NCI-H748 (cell line): ENCODE data around the gene IL1RAPL1.

ENCODE experiments used
- DNase-seq: peaks from one replicate; lab custom pipeline; 2025; ENCODE audit not compliant: unreplicated experiment; lab: John Stamatoyannopoulos, UW

The IL1RAPL1 gene

DNA sequence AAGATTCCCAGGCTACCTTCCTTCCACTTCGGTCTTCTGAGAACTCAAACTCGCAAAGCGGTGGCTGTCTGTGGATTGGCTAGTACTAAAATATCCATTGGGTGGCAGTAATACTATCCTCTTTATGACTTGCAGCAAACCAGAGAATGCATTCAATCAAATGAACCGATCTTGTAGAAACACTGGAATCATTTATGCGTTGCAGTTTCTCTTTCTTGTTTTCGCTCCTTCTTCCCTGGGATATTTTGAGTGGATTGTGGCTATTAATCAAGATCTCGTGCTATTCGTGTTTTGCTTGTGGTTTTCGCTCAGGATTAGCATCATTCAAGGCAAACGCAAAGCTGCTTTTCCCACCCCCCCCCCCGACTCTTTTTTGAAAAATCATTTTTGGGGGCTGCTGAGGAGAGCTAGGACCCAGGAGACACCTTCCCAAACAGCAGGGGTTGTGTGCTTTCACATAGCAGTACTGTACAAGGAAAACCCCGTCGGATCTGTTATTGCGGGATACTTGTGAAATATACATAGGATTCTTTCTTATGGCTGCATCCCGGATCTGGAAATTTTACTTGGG is at the start of gene IL1RAPL1:
Gene IL1RAPL1 (plus strand): TSS at position 466 of the 571 bp plus-strand sequence.
- peak; percentile 73 for DNase-seq

- peak; percentile 52 for DNase-seq
These were observed 44.5 kb upstream of the IL1RAPL1 start for GRCh38 chrX:28542791-28543190.

DNA sequence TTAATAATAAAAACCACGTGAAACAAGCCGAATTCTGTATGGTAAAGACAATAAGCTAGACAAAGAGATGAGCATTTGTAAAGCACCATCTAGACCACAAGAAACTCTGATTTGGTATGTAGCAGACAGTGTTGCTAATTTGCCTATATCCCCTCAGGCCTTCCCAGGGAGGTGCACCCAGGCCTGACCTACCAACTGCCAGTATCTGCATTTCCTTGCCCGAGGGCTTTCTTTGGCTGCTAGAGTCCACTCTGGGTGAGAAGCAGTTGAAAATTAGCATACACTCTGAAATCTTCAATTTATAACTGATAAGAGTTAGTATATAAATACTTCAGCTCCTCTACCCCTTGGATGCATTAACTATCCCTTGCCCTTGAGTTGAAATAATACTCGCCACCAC is 37.4 kb upstream of the IL1RAPL1 start:
- DNase-seq: no peak

DNA sequence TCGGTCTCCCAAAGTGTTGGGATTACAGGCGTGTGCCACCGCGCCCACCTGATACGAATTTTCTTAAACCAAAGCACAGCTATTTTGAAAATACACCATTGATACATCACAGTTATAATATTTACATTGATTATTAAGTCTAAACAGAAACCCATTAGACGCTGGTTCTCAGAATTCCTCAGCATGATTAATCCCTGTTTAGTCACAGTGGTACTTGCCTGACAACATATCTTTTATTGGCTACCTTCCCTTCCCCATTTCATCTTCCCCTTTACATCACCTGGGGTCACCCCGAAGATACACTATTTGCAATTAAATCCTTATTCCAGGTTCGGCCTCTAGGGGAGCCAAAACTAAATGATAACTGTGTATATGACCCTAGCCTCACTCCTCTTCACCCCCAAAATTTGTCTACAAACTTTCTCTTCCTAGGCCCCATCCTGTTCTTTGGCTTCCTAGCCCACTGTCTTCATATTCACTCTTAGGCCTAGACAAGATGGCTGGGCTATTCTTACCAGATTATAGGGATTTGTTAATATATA is 36.8 kb upstream of the IL1RAPL1 start:
- no peak for DNase-seq

GRCh38 chrX:28552322-28552721 is 34.9 kb upstream of the IL1RAPL1 start:
- no peak for DNase-seq

DNA sequence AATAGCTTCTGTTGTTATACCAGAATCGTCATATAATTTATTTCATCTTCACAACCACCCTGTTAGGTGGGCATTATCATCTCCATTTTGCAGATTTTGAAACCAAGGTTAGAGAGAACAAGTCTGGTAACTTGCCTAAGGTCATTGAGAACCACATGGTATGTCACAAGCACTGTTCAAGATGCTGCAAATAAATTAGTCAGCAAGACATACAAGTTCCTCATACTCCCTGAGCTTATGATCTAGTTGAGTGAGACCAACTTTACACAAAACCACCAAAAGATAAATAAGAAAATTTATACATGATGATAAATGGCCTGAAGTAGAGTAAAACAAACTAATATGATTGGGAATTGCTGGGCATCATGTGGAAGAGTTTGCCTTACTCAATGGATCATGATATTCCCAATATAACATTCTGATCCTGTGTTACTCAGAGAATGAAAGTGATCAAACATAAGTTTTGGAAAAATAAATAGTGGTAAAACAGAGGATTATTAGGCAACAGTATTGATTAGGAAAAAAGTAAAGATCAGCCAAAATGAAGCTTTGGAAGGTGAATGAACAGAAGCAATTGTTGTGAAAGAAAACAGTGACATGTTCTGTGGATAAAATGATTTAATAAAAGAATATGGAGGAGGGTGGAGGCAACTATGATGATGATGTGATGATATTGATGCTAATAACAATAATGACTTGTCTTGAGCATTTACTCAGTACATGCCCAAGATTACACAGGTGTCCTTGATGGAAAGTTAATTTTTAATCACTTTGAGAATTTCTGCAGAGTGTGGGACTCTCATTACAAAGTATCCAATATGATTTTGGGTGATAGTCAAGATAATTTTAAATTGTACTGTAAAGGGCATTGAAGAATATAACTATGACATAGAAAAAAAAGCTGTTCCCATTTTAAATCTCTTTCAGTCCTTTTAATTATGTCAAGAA is 34.1 kb upstream of the IL1RAPL1 start:
- DNase-seq: no peak

- no peak for DNase-seq
These were observed 11.1 kb upstream of the IL1RAPL1 start for GRCh38 chrX:28576117-28576516.

DNA sequence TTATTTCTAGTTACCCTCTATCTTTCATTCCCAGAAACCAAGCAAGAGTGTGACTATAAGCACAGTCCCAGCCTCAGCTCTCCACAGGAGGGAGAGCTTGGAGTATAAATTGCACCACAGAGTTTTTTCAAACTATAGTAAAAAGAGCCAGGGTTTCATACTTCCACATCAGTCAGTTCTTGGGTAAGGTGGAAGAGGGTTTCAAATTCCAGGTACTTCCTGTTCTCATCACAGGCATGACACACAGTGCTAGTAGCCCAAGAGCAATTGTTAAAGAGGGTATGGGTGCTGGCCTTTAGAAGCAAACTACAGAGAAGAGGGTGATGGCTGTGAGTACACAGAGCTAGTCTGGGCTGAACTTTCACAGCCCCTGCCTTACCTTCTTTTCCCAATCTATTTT is 5.7 kb upstream of the IL1RAPL1 start:
- no peak for DNase-seq

DNA sequence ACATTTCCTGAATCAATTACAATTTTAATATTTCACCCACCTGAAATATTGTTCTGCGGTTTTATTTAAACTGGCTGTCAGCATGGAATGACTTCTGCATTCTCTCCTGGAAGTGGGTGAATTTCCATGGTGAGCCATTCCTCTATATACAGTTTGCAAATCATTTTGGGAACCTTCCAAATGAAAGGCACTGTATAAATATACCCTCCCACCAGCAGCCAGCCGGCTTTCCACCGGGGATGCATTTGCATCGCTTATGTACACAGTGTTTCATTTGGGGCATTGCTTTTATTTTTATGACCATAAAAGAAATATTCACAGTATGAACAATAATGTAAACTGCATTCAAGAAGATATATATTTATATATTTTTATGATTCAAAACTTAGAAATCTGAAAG is 4.7 kb upstream of the IL1RAPL1 start:
- peak; percentile 10 for DNase-seq

- DNase-seq: no peak
These were observed 3.2 kb upstream of the IL1RAPL1 start for GRCh38 chrX:28584025-28584424.

- DNase-seq: peak; percentile 16
These were observed 1.5 kb upstream of the IL1RAPL1 start for GRCh38 chrX:28585767-28586166.

- DNase-seq: peak; percentile 37
These were observed 960 bp upstream of the IL1RAPL1 start for GRCh38 chrX:28586286-28586685.

DNA sequence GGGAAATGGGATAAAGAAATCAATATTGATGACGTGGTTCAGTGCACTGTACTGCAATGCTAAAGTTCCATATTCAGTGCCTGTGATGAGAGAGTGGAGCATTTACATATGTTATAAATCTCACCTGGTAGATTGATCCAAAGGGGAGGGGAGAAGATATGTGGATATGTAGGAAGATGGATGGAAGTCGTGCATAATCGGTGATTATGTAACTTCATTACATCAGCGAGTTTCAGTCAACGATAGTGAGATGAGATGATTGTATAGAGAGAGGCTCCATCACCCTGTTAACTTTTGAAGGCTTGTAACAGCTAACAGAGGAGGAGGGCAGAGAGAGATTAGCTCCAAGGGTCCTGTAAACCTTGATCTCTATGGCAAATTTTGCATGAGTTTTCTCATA is 1.8 kb downstream of the IL1RAPL1 start:
- no peak for DNase-seq

DNA sequence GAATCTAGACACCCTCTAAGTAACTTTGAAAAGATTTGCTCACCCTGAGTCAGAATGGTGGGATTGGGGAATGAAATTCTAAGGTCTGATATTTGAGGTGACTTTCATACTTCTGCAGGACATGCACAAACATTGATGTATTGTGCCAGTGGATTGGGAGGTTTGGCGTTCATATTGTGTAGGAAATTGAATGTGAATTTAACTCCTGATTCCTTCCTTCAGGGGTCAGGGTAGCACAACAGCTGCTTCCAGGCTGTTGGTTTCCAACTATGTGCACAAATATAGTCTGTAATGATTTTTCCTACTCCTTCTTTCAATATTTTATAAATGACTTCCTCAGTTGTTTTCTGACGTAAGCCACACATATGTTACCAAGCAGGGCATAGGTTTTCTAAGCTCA is 3.1 kb downstream of the IL1RAPL1 start:
- DNase-seq: no peak

GRCh38 chrX:28591542-28591941 is 4.3 kb downstream of the IL1RAPL1 start:
- no peak for DNase-seq

DNA sequence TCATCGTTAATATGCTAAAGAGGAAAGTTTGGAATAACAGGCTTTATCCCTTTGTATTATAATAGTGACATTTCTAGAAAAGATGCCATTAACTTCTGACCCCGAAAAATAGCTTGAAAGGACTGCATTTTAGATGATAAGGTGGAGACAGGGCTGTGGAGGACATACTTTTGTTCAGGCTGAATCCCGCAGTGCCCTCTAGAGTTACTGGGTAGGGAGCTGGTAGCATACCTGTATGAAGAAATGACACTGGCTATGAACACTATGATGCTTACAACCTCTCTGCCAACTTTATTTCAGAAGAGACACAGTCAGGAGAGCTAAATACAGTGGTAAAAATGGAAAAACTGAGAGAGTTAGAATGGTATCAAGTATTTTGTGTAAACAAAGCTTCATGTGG is 8.1 kb downstream of the IL1RAPL1 start:
- no peak for DNase-seq

GRCh38 chrX:28599957-28600356 is 12.7 kb downstream of the IL1RAPL1 start:
- no peak for DNase-seq

DNA sequence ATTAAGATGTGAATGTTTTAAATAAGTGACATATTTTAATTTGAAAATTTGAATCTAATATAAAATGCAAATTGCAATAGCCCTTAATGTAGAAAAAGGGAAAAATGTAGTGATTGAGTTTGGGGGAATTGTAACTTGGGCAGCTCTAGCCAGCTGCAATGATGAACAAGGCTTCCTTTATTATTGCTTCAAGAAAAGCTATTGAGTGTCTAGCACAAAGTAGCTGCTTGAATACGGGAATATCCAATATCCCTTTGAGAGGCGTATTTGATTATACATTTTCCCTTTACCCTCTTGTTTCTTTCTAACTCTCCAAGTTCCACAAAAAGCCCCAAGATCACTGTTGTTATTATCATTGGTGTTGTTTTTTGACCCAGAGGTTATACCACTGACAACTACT is 21.8 kb downstream of the IL1RAPL1 start:
- no peak for DNase-seq

- DNase-seq: no peak
These were observed 22.8 kb downstream of the IL1RAPL1 start for GRCh38 chrX:28609917-28610613.

DNA sequence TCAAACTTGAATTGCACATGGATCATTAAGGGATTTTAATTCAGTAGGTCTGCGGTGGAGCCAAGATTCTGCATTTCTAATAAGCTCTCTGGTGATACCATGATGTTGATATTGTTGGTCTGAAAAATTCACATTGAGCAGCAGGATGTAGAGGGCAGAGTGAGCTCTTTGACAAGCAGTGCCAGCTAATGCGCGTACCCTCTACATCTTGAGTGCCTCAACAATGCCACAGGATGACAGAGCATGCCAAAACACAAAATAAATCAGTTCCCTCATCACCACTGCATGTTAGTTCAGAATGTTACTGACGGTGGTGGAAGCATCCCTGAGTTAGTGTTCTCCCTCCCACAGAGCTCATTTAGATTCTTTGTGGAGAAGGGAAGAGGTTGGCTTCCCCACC is 23.5 kb downstream of the IL1RAPL1 start:
- no peak for DNase-seq

- no peak for DNase-seq
These were observed 26.3 kb downstream of the IL1RAPL1 start for GRCh38 chrX:28613558-28613957.

DNA sequence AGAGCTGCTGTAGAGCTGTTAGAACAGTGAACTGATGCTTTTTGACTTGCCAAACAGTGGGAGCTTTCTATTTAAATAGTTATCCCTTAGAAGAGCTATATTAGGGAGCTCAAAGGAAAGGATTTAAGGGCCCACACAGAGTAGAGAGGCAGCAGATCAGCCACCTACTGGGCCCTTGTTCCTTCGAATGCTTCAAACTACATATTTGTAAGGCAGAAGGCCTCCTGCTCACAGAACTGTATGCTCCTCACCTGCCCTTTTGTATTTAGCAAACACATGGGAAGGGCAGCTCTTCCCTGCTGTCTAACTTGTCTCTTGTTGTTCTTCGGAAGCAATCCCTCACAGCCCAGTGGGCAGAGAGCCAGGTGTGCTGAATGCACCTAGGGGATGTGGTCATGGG is 38.0 kb downstream of the IL1RAPL1 start:
- peak; percentile 92 for DNase-seq
